Endothelial cell of umbilical vein (primary cell): ENCODE measurements around the gene RABGAP1.

Experiments
- EZH2 ChIP-seq: IDR thresholded peaks from 2 replicates; pipeline ENCODE4 v1.6.1; 2012; ENCODE audit warnings: borderline replicate concordance, low read depth, mild to moderate bottlenecking, moderate library complexity, low read length, inconsistent platforms; ENCODE audit not compliant: severe bottlenecking
- FOS ChIP-seq: IDR thresholded peaks from 2 replicates; pipeline ENCODE4 v1.6.1; 2011; ENCODE audit warnings: mild to moderate bottlenecking, low read length, moderate library complexity, borderline replicate concordance; ENCODE audit not compliant: insufficient read depth
- POLR2A ChIP-seq: IDR thresholded peaks from 2 replicates; pipeline ENCODE4 v1.6.1; 2012; ENCODE audit warnings: low read depth, mild to moderate bottlenecking, control low read depth, low read length
- POLR2AphosphoS5 ChIP-seq: IDR thresholded peaks from 2 replicates; pipeline ENCODE4 v1.6.1; 2012; ENCODE audit warnings: low read depth, mild to moderate bottlenecking, control low read depth, low read length, moderate library complexity; ENCODE audit not compliant: insufficient read depth
- TF ChIP-seq, protein P1 (sequence below), 2 donors: IDR thresholded peaks; 1 replicate in 1 of 2; 2 replicates in 1 of 2; pipeline ENCODE4 v1.5.1; 2011; ENCODE audit warnings: low read length in 2 of 2, mild to moderate bottlenecking in 2 of 2, moderate library complexity in 2 of 2, control low read depth in 1 of 2, inconsistent platforms in 1 of 2, low read depth in 1 of 2; ENCODE audit not compliant: insufficient read depth in 1 of 2; ENCODE audit errors: extremely low read depth in 1 of 2

GRCh38 chr9:123102375-123103113 lies 161.7 kb downstream of the RABGAP1 start:
- no peak for TF ChIP-seq POLR2AphosphoS5
- TF ChIP-seq, protein P1, sequence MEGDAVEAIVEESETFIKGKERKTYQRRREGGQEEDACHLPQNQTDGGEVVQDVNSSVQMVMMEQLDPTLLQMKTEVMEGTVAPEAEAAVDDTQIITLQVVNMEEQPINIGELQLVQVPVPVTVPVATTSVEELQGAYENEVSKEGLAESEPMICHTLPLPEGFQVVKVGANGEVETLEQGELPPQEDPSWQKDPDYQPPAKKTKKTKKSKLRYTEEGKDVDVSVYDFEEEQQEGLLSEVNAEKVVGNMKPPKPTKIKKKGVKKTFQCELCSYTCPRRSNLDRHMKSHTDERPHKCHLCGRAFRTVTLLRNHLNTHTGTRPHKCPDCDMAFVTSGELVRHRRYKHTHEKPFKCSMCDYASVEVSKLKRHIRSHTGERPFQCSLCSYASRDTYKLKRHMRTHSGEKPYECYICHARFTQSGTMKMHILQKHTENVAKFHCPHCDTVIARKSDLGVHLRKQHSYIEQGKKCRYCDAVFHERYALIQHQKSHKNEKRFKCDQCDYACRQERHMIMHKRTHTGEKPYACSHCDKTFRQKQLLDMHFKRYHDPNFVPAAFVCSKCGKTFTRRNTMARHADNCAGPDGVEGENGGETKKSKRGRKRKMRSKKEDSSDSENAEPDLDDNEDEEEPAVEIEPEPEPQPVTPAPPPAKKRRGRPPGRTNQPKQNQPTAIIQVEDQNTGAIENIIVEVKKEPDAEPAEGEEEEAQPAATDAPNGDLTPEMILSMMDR (IDR thresholded peaks at IDR 0.05; ENCODE audit: extremely low read depth in 1 of 2, insufficient read depth in 1 of 2, low read depth in 1 of 2, low read length in 2 of 2): peak; percentile 6 to 18
- no peak for TF ChIP-seq FOS
- no peak for TF ChIP-seq EZH2
- TF ChIP-seq POLR2A: no peak
